Measurements from ENCODE around the gene CENPC.

The CENPC gene

DNA sequence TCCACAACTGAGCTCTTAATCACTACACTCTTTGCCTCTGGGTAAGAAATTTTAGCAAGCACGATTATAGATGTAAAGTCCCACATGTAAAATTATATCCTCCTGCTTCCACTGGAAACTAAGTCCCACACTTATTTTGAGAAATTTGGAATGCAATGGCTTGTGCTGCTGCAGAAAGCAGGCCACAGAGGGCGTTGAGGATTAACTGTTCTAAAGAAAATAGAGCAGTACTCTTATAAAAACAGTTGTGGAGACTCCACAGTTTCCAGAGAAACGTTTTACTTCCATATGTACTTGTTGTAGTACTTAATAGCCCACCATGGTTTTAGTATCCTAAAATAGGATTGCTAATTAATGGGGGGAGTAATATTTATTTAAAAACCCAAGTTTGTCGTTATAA is 1.7 kb upstream of the CENPC start:
- no peak for ATAC-seq (ENCODE audit: low read depth)
- H3K4me1 ChIP-seq (ENCODE audit: insufficient read depth, poor library complexity, severe bottlenecking), result peaks cover 16% of the 10 kb centered on the region
- no peak for TF ChIP-seq CTCF (IDR thresholded peaks at IDR 0.05; ENCODE audit: poor library complexity, severe bottlenecking)
- H3K9me3 ChIP-seq (ENCODE audit: severe bottlenecking), result no peaks in the 10 kb centered on the region
- H3K4me3 ChIP-seq (ENCODE audit: severe bottlenecking), result no peak overlapping the region
- no peak overlapping the region for H3K27ac ChIP-seq (ENCODE audit: poor library complexity, severe bottlenecking)
- peaks cover 18% of the 10 kb centered on the region for H3K36me3 ChIP-seq (ENCODE audit: low read depth)
- H3K27me3 ChIP-seq (ENCODE audit: insufficient read depth, poor library complexity, severe bottlenecking), result no peaks in the 10 kb centered on the region
- no peak for DNase-seq (ENCODE audit: low spot score)

DNA sequence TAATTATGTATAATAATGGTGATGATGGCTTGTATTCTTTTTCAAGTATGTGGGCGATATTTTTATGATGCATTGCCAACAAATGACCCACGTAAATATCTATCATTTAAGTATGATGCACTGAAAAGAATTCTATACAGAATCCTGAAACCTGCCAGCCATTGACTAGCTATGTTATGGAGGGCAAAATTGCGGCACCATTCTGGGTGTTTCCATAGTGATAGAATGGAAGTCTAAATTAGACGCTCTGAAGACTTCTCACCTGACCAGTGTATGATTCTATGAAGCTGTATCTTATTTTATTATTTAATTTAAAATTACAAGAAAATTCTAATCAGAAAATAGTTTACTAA is 677 bp upstream of the CENPC start:
- Histone ChIP-seq H3K27me3 (ENCODE audit: insufficient read depth, poor library complexity, severe bottlenecking) (no peaks in the 10 kb centered on the region), H3K4me1 (ENCODE audit: insufficient read depth, poor library complexity, severe bottlenecking) (peaks cover 16% of the 10 kb centered on the region), H3K36me3 (ENCODE audit: low read depth) (peaks cover 25% of the 10 kb centered on the region), H3K27ac (ENCODE audit: poor library complexity, severe bottlenecking) (peak overlapping the region; percentile 65), H3K9me3 (ENCODE audit: severe bottlenecking) (no peaks in the 10 kb centered on the region), H3K4me3 (ENCODE audit: severe bottlenecking) (peak overlapping the region; percentile 87)
- ATAC-seq (ENCODE audit: low read depth) (no peak), DNase-seq (ENCODE audit: low spot score) (no peak)
- TF ChIP-seq CTCF (IDR thresholded peaks at IDR 0.05; ENCODE audit: poor library complexity, severe bottlenecking), result no peak

- Histone ChIP-seq H3K9me3 (ENCODE audit: severe bottlenecking) (no peaks in the 10 kb centered on the region), H3K36me3 (ENCODE audit: low read depth) (peaks cover 65% of the 10 kb centered on the region), H3K4me1 (ENCODE audit: insufficient read depth, poor library complexity, severe bottlenecking) (peaks cover 16% of the 10 kb centered on the region), H3K27ac (ENCODE audit: poor library complexity, severe bottlenecking) (no peak overlapping the region), H3K4me3 (ENCODE audit: severe bottlenecking) (no peak overlapping the region), H3K27me3 (ENCODE audit: insufficient read depth, poor library complexity, severe bottlenecking) (no peaks in the 10 kb centered on the region)
- DNase-seq (ENCODE audit: low spot score) (no peak), ATAC-seq (ENCODE audit: low read depth) (no peak)
- no peak for TF ChIP-seq CTCF (IDR thresholded peaks at IDR 0.05; ENCODE audit: poor library complexity, severe bottlenecking)
Observed at GRCh38 chr4:67542076-67542475, 3.2 kb downstream of the CENPC start.

GRCh38 chr4:67539830-67540229 is 5.5 kb downstream of the CENPC start:
- DNase-seq (ENCODE audit: low spot score), result no peak
- TF ChIP-seq CTCF (IDR thresholded peaks at IDR 0.05; ENCODE audit: poor library complexity, severe bottlenecking), result no peak
- Histone ChIP-seq H3K27ac (ENCODE audit: poor library complexity, severe bottlenecking) (no peak overlapping the region), H3K4me3 (ENCODE audit: severe bottlenecking) (no peak overlapping the region), H3K4me1 (ENCODE audit: insufficient read depth, poor library complexity, severe bottlenecking) (peaks cover 6% of the 10 kb centered on the region), H3K27me3 (ENCODE audit: insufficient read depth, poor library complexity, severe bottlenecking) (no peaks in the 10 kb centered on the region), H3K9me3 (ENCODE audit: severe bottlenecking) (no peaks in the 10 kb centered on the region), H3K36me3 (ENCODE audit: low read depth) (peaks cover 82% of the 10 kb centered on the region)
- ATAC-seq (ENCODE audit: low read depth), result no peak

DNA sequence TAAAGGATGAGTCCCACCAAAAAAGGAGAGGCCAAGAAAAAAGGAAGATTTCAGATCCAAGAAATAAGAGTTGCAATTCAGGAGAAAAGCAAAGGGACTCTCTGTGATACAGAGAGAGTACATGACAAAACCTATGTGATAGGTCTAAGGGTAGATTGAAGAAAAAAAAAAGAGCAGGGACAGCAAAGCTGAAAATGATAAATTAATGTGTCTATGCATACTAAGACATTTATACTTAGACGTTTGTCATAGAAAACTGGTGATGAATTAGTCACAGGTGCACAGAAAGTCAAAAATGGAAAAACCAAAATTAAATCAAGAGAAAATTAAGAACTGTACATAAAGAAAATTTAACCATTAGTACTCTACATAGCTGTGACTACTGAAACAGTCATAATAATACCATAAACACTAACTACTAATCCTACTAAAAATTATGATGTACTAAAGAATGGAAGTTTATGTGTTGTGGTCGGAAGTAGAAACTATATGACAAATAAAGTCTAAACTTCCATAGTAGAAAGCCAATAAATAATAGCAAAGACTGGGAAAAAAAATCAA is 9.9 kb downstream of the CENPC start:
- Histone ChIP-seq H3K27ac (ENCODE audit: poor library complexity, severe bottlenecking) (no peak overlapping the region), H3K4me1 (ENCODE audit: insufficient read depth, poor library complexity, severe bottlenecking) (no peaks in the 10 kb centered on the region), H3K4me3 (ENCODE audit: severe bottlenecking) (no peak overlapping the region), H3K9me3 (ENCODE audit: severe bottlenecking) (no peaks in the 10 kb centered on the region), H3K27me3 (ENCODE audit: insufficient read depth, poor library complexity, severe bottlenecking) (no peaks in the 10 kb centered on the region), H3K36me3 (ENCODE audit: low read depth) (peaks cover 83% of the 10 kb centered on the region)
- DNase-seq (ENCODE audit: low spot score) (no peak), ATAC-seq (ENCODE audit: low read depth) (no peak)
- no peak for TF ChIP-seq CTCF (IDR thresholded peaks at IDR 0.05; ENCODE audit: poor library complexity, severe bottlenecking)
